Ovary (tissue), 3 donors: Measurements from ENCODE around the gene PSMA4.

Experiments
- CTCF ChIP-seq, 3 donors: fragments of 450-650 bp in 2 of 3; fragments of 200-600 bp in 1 of 3; IDR thresholded peaks; one replicate each; pipeline versions ENCODE4 v1.5.1 to v1.8.0; 2016 to 2022; ENCODE audit warnings: antibody characterized with exemption in 3 of 3, mild to moderate bottlenecking in 1 of 3
- POLR2A ChIP-seq: fragments of 450-650 bp; IDR thresholded peaks from one replicate; pipeline ENCODE4 v1.6.1; 2017; ENCODE audit warnings: antibody characterized with exemption, mild to moderate bottlenecking, moderate library complexity
- donor health status: DM: no; HTN: no; CAD: no.

GRCh38 chr15:78509726-78510312, 30.4 kb upstream of the PSMA4 start:
- no peak for TF ChIP-seq CTCF (IDR thresholded peaks at IDR 0.05)
- TF ChIP-seq POLR2A = no peak
